Liver (tissue), 9 donors: ENCODE measurements around the gene EXOSC3. TPM values are rescaled to one million over a fixed set of nuclear protein-coding genes. Genes with fewer than 3 reads are reported as not detected.

Experiments used
- DNase-seq: peaks from one replicate; pipeline ENCODE4 v3.0.0-alpha.2; 2017; ENCODE audit warnings: low spot score
- H3K27ac ChIP-seq, 2 donors: one replicate each; pipeline ENCODE4 v1.7.0; 2013; ENCODE audit warnings: inconsistent platforms in 2 of 2, low read length in 2 of 2, control low read depth in 1 of 2, low read depth in 1 of 2, mild to moderate bottlenecking in 1 of 2
- H3K27me3 ChIP-seq, 4 donors: one replicate each; pipeline versions ENCODE4 v1.6.1 to v1.7.0; 2013; ENCODE audit warnings: low read length in 3 of 4, inconsistent platforms in 1 of 4, mild to moderate bottlenecking in 1 of 4, moderate library complexity in 1 of 4; ENCODE audit not compliant: control insufficient read depth in 4 of 4, insufficient read depth in 4 of 4
- H3K36me3 ChIP-seq, 4 donors: one replicate each; pipeline versions ENCODE4 v1.6.1 to v1.7.0; 2013; ENCODE audit warnings: low read length in 3 of 4, mild to moderate bottlenecking in 3 of 4, low read depth in 1 of 4, moderate library complexity in 1 of 4; ENCODE audit not compliant: control insufficient read depth in 4 of 4, insufficient read depth in 3 of 4
- H3K4me1 ChIP-seq, 4 donors: one replicate each; pipeline versions ENCODE4 v1.6.1 to v1.7.0; 2013; ENCODE audit warnings: low read length in 3 of 4, mild to moderate bottlenecking in 3 of 4, moderate library complexity in 1 of 4; ENCODE audit not compliant: control insufficient read depth in 4 of 4, insufficient read depth in 4 of 4
- H3K4me3 ChIP-seq, 3 donors: one replicate each; pipeline versions ENCODE4 v1.6.1 to v1.7.0; 2013; ENCODE audit warnings: low read length in 3 of 3, control low read depth in 1 of 3, low read depth in 1 of 3, mild to moderate bottlenecking in 1 of 3
- H3K9ac ChIP-seq, 2 donors: one replicate each; pipeline ENCODE4 v1.7.0; 2013; ENCODE audit warnings: low read length in 2 of 2, mild to moderate bottlenecking in 2 of 2, moderate library complexity in 2 of 2, control low read depth in 1 of 2, low read depth in 1 of 2
- H3K9me3 ChIP-seq, 4 donors: one replicate each; pipeline versions ENCODE4 v1.6.1 to v1.7.0; 2013; ENCODE audit warnings: low read length in 3 of 4; ENCODE audit not compliant: control insufficient read depth in 4 of 4
- ATF3 ChIP-seq: IDR thresholded peaks from 2 replicates; pipeline ENCODE4 v1.6.1; 2016; ENCODE audit warnings: antibody characterized with exemption
- CTCF ChIP-seq: fragments of 150-350 bp; IDR thresholded peaks from 2 replicates; pipeline ENCODE4 v1.5.1; 2017; ENCODE audit warnings: improper control_type of control experiment, low read depth, low read length; ENCODE audit not compliant: missing input control
- EGR1 ChIP-seq, 2 donors: IDR thresholded peaks; 2 replicates each; pipeline ENCODE4 v1.6.1; 2016 to 2018; ENCODE audit warnings: antibody characterized with exemption in 2 of 2, low read depth in 2 of 2
- FOXA1 ChIP-seq: IDR thresholded peaks from 2 replicates; pipeline ENCODE4 v1.6.1; 2016; ENCODE audit warnings: antibody characterized with exemption
- FOXA2 ChIP-seq: IDR thresholded peaks from 2 replicates; pipeline ENCODE4 v1.6.1; 2016; ENCODE audit warnings: antibody characterized with exemption
- GABPA ChIP-seq, 2 donors: IDR thresholded peaks in 1 of 2; conservative IDR thresholded peaks in 1 of 2; 2 replicates each; pipeline ENCODE4 v1.6.1; 2016; ENCODE audit warnings: antibody characterized with exemption in 2 of 2, mild to moderate bottlenecking in 1 of 2, moderate library complexity in 1 of 2
- HNF4A ChIP-seq, 2 donors: conservative IDR thresholded peaks; 2 replicates each; pipeline ENCODE4 v1.6.1; 2016; ENCODE audit warnings: antibody characterized with exemption in 2 of 2, mild to moderate bottlenecking in 2 of 2
- HNF4G ChIP-seq: IDR thresholded peaks from 2 replicates; pipeline ENCODE4 v1.6.1; 2016; ENCODE audit warnings: antibody characterized with exemption
- JUND ChIP-seq, 2 donors: IDR thresholded peaks; 2 replicates each; pipeline ENCODE4 v1.6.1; 2016; ENCODE audit warnings: antibody characterized with exemption in 2 of 2
- MAX ChIP-seq: IDR thresholded peaks from 2 replicates; pipeline ENCODE4 v1.6.1; 2016; ENCODE audit warnings: antibody characterized with exemption
- NR2F2 ChIP-seq: IDR thresholded peaks from 2 replicates; pipeline ENCODE4 v1.6.1; 2016; ENCODE audit warnings: antibody characterized with exemption
- RAD21 ChIP-seq, 2 donors: IDR thresholded peaks; 2 replicates each; pipeline ENCODE4 v1.6.1; 2016; ENCODE audit warnings: antibody characterized with exemption in 2 of 2, mild to moderate bottlenecking in 2 of 2
- REST ChIP-seq: IDR thresholded peaks from 2 replicates; pipeline ENCODE4 v1.6.1; 2016; ENCODE audit warnings: antibody characterized with exemption, mild to moderate bottlenecking
- RXRA ChIP-seq, 2 donors: IDR thresholded peaks; 2 replicates each; pipeline ENCODE4 v1.6.1; 2017 to 2018; ENCODE audit warnings: antibody characterized with exemption in 2 of 2, mild to moderate bottlenecking in 1 of 2
- SP1 ChIP-seq: IDR thresholded peaks from 2 replicates; pipeline ENCODE4 v1.6.1; 2018; ENCODE audit warnings: antibody characterized with exemption, mild to moderate bottlenecking
- TAF1 ChIP-seq: conservative IDR thresholded peaks from 2 replicates; pipeline ENCODE4 v1.6.1; 2016; ENCODE audit warnings: antibody characterized with exemption, mild to moderate bottlenecking
- YY1 ChIP-seq: IDR thresholded peaks from 2 replicates; pipeline ENCODE4 v1.6.1; 2016; ENCODE audit warnings: antibody characterized with exemption, mild to moderate bottlenecking
- ZBTB33 ChIP-seq: IDR thresholded peaks from 2 replicates; pipeline ENCODE4 v1.6.1; 2016; ENCODE audit warnings: antibody characterized with exemption
- whole genome bisulfite sequencing: extraction: QIAGEN DNeasy Blood & Tissue Kit; methylation state at CpG from one replicate; pipeline ENCODE4 v1.1.7; 2013; 5-methylcytosine and 5-hydroxymethylcytosine counted together
- polyA plus RNA-seq, 2 donors: library from polyadenylated mRNA; stranded (reverse) in 1 of 2; unstranded in 1 of 2; fragments of 200-250 nt in 1 of 2; fragments of >200 nt in 1 of 2; fragmentation: Nextera tagmentation in 1 of 2; extraction: Ambion mirVana in 1 of 2; gene quantifications; one replicate each; pipeline versions ENCODE4 v1.2.1 to v1.2.3, GENCODE V29; 2013 to 2015
- total RNA-seq, 2 donors: library from RNA; depleted of rRNA; stranded (reverse); fragments of >200 nt; gene quantifications; one replicate each; pipeline ENCODE4 v1.2.3, GENCODE V29; 2014
- donor health status: healthy.
- donor health status: healthy.
- donor health status: healthy.
- donor health status: healthy.
- donor health status: healthy.

Gene EXOSC3
- total and polyA plus RNA-seq, 4 donors = 16.2 to 27.7 (median 19.6) TPM

GRCh38 chr9:37787059-37787458 is 2.2 kb upstream of the EXOSC3 start:
- Histone ChIP-seq H3K36me3 (peaks cover 0 to 12% (median 7%) of the 10 kb centered on the region in 4 donors), H3K27me3 (no peaks in the 10 kb centered on the region), H3K4me3 (no peak overlapping the region), H3K4me1 (peaks cover 0 to 22% (median 19%) of the 10 kb centered on the region in 4 donors), H3K9me3 (no peaks in the 10 kb centered on the region), H3K27ac (no peak overlapping the region), H3K9ac (no peak overlapping the region)
- 45% methylated on average over 45 of the region's 45 CpGs for WGBS
- TF ChIP-seq GABPA (IDR thresholded peaks at IDR 0.05 in 1 of 2, conservative IDR thresholded peaks at IDR 0.05 in 1 of 2) (no peak), CTCF (no peak), YY1 (no peak), SP1 (no peak), EGR1 (IDR thresholded peaks at IDR 0.05; ENCODE audit: low read depth in 2 of 2) (no peak), ATF3 (no peak), ZBTB33 (no peak), TAF1 (no peak), JUND (IDR thresholded peaks at IDR 0.05) (no peak), RAD21 (IDR thresholded peaks at IDR 0.05) (no peak), REST (no peak), HNF4G (no peak), MAX (no peak), FOXA1 (no peak), HNF4A (conservative IDR thresholded peaks at IDR 0.05) (no peak), NR2F2 (no peak), RXRA (IDR thresholded peaks at IDR 0.05) (no peak)
- DNase-seq = no peak

GRCh38 chr9:37784291-37784615 is 611 bp downstream of the EXOSC3 start:
- DNase-seq = no peak
- peaks cover 0 to 35% (median 29%) of the 10 kb centered on the region in 4 donors for H3K36me3 ChIP-seq
- peak overlapping the region; percentile 92 to 99 (median 93) for H3K4me3 ChIP-seq
- peaks cover 0 to 22% (median 19%) of the 10 kb centered on the region in 4 donors for H3K4me1 ChIP-seq
- H3K9ac ChIP-seq = peak overlapping the region; percentile 1 to 21
- WGBS = 1% methylated on average over 6 of the region's 6 CpGs
- no peak overlapping the region for H3K27ac ChIP-seq
- no peaks in the 10 kb centered on the region for H3K27me3 ChIP-seq
- no peaks in the 10 kb centered on the region for H3K9me3 ChIP-seq
- TF ChIP-seq JUND (IDR thresholded peaks at IDR 0.05) (no peak), RAD21 (IDR thresholded peaks at IDR 0.05) (no peak), FOXA1 (no peak), NR2F2 (no peak), FOXA2 (no peak), RXRA (IDR thresholded peaks at IDR 0.05) (no peak), HNF4A (conservative IDR thresholded peaks at IDR 0.05) (no peak), ZBTB33 (no peak), YY1 (no peak), MAX (no peak), HNF4G (no peak), ATF3 (no peak), GABPA (IDR thresholded peaks at IDR 0.05 in 1 of 2, conservative IDR thresholded peaks at IDR 0.05 in 1 of 2) (no peak)
